ENCODE data around the gene NLK.

Gene NLK

DNA sequence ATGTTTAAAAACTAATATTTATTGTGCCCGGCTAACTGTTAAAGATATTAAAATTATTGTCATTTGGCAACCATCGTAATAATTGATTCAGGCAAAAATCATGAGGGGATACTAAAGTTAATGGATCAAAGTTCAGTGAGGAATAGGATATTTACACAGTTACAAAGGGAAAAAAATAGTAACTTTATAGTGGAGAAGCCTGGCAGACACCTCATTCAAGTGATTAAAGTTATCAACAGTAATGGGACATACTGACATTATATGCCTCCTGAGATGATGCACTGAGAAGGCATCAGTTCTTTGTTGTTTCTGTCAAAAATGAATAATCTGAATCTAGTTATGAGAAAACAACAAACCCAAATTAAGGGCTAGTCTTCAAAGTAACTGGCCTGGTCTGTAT is 77.1 kb downstream of the NLK start:
- H3K9ac ChIP-seq (ENCODE audit: low read length): no peak overlapping the region
- H3K4me2 ChIP-seq (ENCODE audit: low read depth, low read length, poor library complexity, severe bottlenecking): no peak overlapping the region

DNA sequence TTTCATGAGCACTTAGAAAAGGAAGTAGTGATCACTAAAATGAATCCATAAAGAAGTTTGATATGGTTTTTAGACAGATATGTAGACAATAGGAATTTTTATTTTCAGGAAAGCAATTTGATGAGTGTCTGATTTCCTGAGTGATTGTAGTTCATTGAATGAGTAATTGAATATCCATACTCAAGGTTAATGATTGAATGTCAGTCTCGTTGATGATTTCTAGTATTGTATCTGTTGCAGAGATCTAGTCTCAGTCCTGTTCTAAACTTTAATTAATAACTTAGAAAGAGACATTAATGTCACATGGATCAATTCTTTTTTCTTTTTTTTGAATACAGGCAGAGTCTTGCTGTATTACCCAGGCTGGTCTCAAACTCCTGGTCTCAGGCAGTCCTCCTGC is 78.3 kb downstream of the NLK start:
- H3K27me3 ChIP-seq (ENCODE audit: low read length): no peaks in the 10 kb centered on the region
- no peaks in the 10 kb centered on the region for H4K20me1 ChIP-seq (ENCODE audit: low read depth, low read length)
- H3K27ac ChIP-seq (ENCODE audit: low read depth, low read length): no peak overlapping the region
- no peak overlapping the region for H2AFZ ChIP-seq (ENCODE audit: low read depth, low read length, severe bottlenecking)
- no peaks in the 10 kb centered on the region for H3F3A ChIP-seq (ENCODE audit: insufficient read depth)
- TF ChIP-seq EZH2phosphoT487 (conservative IDR thresholded peaks at IDR 0.05; ENCODE audit: low read length): no peak
- TF ChIP-seq, protein P1, sequence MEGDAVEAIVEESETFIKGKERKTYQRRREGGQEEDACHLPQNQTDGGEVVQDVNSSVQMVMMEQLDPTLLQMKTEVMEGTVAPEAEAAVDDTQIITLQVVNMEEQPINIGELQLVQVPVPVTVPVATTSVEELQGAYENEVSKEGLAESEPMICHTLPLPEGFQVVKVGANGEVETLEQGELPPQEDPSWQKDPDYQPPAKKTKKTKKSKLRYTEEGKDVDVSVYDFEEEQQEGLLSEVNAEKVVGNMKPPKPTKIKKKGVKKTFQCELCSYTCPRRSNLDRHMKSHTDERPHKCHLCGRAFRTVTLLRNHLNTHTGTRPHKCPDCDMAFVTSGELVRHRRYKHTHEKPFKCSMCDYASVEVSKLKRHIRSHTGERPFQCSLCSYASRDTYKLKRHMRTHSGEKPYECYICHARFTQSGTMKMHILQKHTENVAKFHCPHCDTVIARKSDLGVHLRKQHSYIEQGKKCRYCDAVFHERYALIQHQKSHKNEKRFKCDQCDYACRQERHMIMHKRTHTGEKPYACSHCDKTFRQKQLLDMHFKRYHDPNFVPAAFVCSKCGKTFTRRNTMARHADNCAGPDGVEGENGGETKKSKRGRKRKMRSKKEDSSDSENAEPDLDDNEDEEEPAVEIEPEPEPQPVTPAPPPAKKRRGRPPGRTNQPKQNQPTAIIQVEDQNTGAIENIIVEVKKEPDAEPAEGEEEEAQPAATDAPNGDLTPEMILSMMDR (IDR thresholded peaks at IDR 0.05; ENCODE audit: insufficient read depth, low read length, poor library complexity, severe bottlenecking): no peak
- no peak overlapping the region for H3K4me3 ChIP-seq (ENCODE audit: insufficient read depth, low read length, poor library complexity, severe bottlenecking)
- no peak overlapping the region for H3K9ac ChIP-seq (ENCODE audit: low read length)
- no peak overlapping the region for H3K4me2 ChIP-seq (ENCODE audit: low read depth, low read length, poor library complexity, severe bottlenecking)
- H3K9me2 ChIP-seq (replicated peaks; ENCODE audit: insufficient read depth, low read length): no peaks in the 10 kb centered on the region
- no peaks in the 10 kb centered on the region; the same call in 1 of the 2 replicates for H3K36me3 ChIP-seq (ENCODE audit: low read length)
- no peaks in the 10 kb centered on the region for H3K9me3 ChIP-seq (ENCODE audit: insufficient read depth, low read length)
- H3K79me2 ChIP-seq (ENCODE audit: insufficient read depth, low read length): no peaks in the 10 kb centered on the region

More for the DNA sequence above, 77.1 kb downstream of the NLK start:
- no peak overlapping the region for H2AFZ ChIP-seq (ENCODE audit: low read depth, low read length, severe bottlenecking)
- TF ChIP-seq, protein P1 (IDR thresholded peaks at IDR 0.05; ENCODE audit: insufficient read depth, low read length, poor library complexity, severe bottlenecking): no peak
- TF ChIP-seq EZH2phosphoT487 (conservative IDR thresholded peaks at IDR 0.05; ENCODE audit: low read length): no peak
- H3K36me3 ChIP-seq (ENCODE audit: low read length): no peaks in the 10 kb centered on the region; the same call in 1 of the 2 replicates
- H3K27me3 ChIP-seq (ENCODE audit: low read length): no peaks in the 10 kb centered on the region
- no peaks in the 10 kb centered on the region for H3K9me3 ChIP-seq (ENCODE audit: insufficient read depth, low read length)
- H3K9me2 ChIP-seq (replicated peaks; ENCODE audit: insufficient read depth, low read length): no peaks in the 10 kb centered on the region
- H4K20me1 ChIP-seq (ENCODE audit: low read depth, low read length): no peaks in the 10 kb centered on the region
- no peaks in the 10 kb centered on the region for H3F3A ChIP-seq (ENCODE audit: insufficient read depth)
- no peaks in the 10 kb centered on the region for H3K79me2 ChIP-seq (ENCODE audit: insufficient read depth, low read length)
- no peak overlapping the region for H3K4me3 ChIP-seq (ENCODE audit: insufficient read depth, low read length, poor library complexity, severe bottlenecking)
- H3K27ac ChIP-seq (ENCODE audit: low read depth, low read length): no peak overlapping the region

DNA sequence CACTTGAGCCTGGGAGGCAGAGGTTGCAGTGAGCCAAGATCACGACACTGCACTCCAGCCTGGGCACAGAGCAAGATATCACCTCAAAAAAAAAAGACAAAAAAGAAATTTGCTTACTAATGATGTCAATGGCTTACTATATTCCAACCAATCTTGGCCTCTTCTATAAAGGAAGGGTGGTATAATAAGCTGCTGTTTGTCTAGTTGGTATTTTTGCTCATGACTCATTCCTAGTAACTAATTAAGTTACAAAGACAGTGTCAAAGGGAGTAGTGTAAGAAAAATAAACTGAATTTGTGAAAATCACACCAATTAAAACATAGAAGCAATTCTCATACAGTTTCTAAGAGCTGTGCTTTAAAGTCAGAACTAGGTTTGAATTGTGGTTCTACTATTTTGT is 82.5 kb downstream of the NLK start:
- no peak for TF ChIP-seq EZH2phosphoT487 (conservative IDR thresholded peaks at IDR 0.05; ENCODE audit: low read length)
- TF ChIP-seq, protein P1 (IDR thresholded peaks at IDR 0.05; ENCODE audit: insufficient read depth, low read length, poor library complexity, severe bottlenecking): no peak
- H3K9me2 ChIP-seq (replicated peaks; ENCODE audit: insufficient read depth, low read length): no peaks in the 10 kb centered on the region
- H3K79me2 ChIP-seq (ENCODE audit: insufficient read depth, low read length): no peaks in the 10 kb centered on the region
- H3K27ac ChIP-seq (ENCODE audit: low read depth, low read length): no peak overlapping the region
- no peaks in the 10 kb centered on the region for H4K20me1 ChIP-seq (ENCODE audit: low read depth, low read length)
- no peaks in the 10 kb centered on the region; the same call in 1 of the 2 replicates for H3K36me3 ChIP-seq (ENCODE audit: low read length)
- no peak overlapping the region for H2AFZ ChIP-seq (ENCODE audit: low read depth, low read length, severe bottlenecking)
- no peak overlapping the region for H3K9ac ChIP-seq (ENCODE audit: low read length)
- H3K9me3 ChIP-seq (ENCODE audit: insufficient read depth, low read length): no peaks in the 10 kb centered on the region
- no peaks in the 10 kb centered on the region for H3K27me3 ChIP-seq (ENCODE audit: low read length)
- no peaks in the 10 kb centered on the region for H3F3A ChIP-seq (ENCODE audit: insufficient read depth)
- no peak overlapping the region for H3K4me3 ChIP-seq (ENCODE audit: insufficient read depth, low read length, poor library complexity, severe bottlenecking)
- no peak overlapping the region for H3K4me2 ChIP-seq (ENCODE audit: low read depth, low read length, poor library complexity, severe bottlenecking)

Measured in SU-DHL-6 (cell line).